SU-DHL-6 (cell line): ENCODE data around the gene LY6G5B.

Source experiments
- CTCF ChIP-seq: fragments of 200-600 bp; sonication (generic); IDR thresholded peaks from one replicate; pipeline ENCODE4 v1.5.1; 2017; ENCODE audit warnings: antibody characterized with exemption, mild to moderate bottlenecking, low read length, moderate library complexity; ENCODE audit not compliant: insufficient read depth, poor library complexity, severe bottlenecking
- EZH2phosphoT487 ChIP-seq: fragments of 200-600 bp; sonication (generic), shearing (Covaris generic); conservative IDR thresholded peaks from 2 replicates; pipeline ENCODE4 v1.6.1; 2018; ENCODE audit warnings: mild to moderate bottlenecking, antibody characterized with exemption, low read length, moderate library complexity, mixed read lengths

- TF ChIP-seq CTCF = no peak
- TF ChIP-seq EZH2phosphoT487 = no peak
Measured at GRCh38 chr6:31626952-31627351, 42.8 kb upstream of the LY6G5B start.
